Activated CD8-positive, alpha-beta T cell treated with anti-CD3 and anti-CD28 coated beads for 36 hours (primary cell): ENCODE measurements around the gene AFF2. TPM values are rescaled to one million over a fixed set of nuclear protein-coding genes. Genes with fewer than 3 reads are reported as not detected.

ENCODE experiments used
- ATAC-seq: fragments of 200-7000 bp; cut with Tn5 transposase; one replicate; pipeline ENCODE4 v1.10.0; 2021; ENCODE audit warnings: mild to moderate bottlenecking, moderate library complexity
- CTCF ChIA-PET: fragments of 350-600 bp; sonication (Branson Sonifier 250); formaldehyde crosslinking; loops from one replicate; lab custom pipeline; 2021; ENCODE audit warnings: antibody characterized with exemption; lab: Charles Lee
- POLR2A ChIA-PET: fragments of 350-600 bp; sonication (Branson Sonifier 250); formaldehyde crosslinking; loops from one replicate; lab custom pipeline; 2021; ENCODE audit warnings: antibody characterized with exemption; lab: Charles Lee
- DNase-seq: peaks from one replicate; pipeline ENCODE4 v3.0.0-alpha.2; 2020
- H3K27ac Mint-ChIP-seq: one replicate; pipeline ENCODE4 v1.8.0; 2021; ENCODE audit warnings: mild to moderate bottlenecking, mixed read lengths
- H3K27me3 Mint-ChIP-seq: one replicate; pipeline ENCODE4 v1.8.0; 2021; ENCODE audit warnings: mixed read lengths
- H3K36me3 Mint-ChIP-seq: one replicate; pipeline ENCODE4 v1.8.0; 2021; ENCODE audit warnings: low read depth, mixed read lengths
- H3K4me1 Mint-ChIP-seq: one replicate; pipeline ENCODE4 v1.8.0; 2021; ENCODE audit warnings: low read depth, mixed read lengths
- H3K4me3 Mint-ChIP-seq: one replicate; pipeline ENCODE4 v1.8.0; 2021; ENCODE audit warnings: mild to moderate bottlenecking, moderate library complexity, mixed read lengths
- H3K9me3 Mint-ChIP-seq: one replicate; pipeline ENCODE4 v1.8.0; 2021; ENCODE audit warnings: mixed read lengths
- intact Hi-C: fragments of 100-400 bp; cut with micrococcal nuclease; formaldehyde crosslinking; loops from one replicate; pipeline ENCODE4 v1.10.0; 2022
- total RNA-seq, 2 experiments: library from RNA; stranded (reverse); gene quantifications; one replicate each; pipeline ENCODE4 v1.2.3, GENCODE V29; 2021
- TF ChIP-seq, protein P1 (sequence below): fragments of 200-600 bp; IDR thresholded peaks from one replicate; pipeline ENCODE4 v1.8.0; 2022; ENCODE audit warnings: antibody characterized with exemption, mild to moderate bottlenecking

Gene AFF2
- total RNA-seq, 2 experiments from 2014 or later = 1.3 to 1.7 TPM

DNA sequence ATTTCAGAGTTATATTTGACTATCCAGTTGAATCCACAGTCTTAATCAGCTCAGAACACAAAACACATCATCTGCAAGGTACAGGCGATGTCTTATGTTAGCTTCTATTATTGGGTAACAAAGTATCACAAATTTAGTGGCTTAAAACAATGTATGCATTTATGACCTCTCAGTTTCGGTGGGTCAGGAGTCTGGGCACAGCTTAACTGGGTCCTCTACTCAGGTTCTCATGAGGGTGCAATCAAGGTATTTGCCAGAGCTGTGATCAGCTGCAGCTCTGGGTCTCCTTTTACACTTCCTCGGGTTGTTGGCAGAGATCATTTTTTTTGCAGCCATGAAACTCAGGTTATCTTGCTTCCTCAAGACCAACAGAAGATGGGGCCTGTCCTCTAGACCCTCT, 505.8 kb downstream of the AFF2 start:
- intact Hi-C loops = no loop called here
- Mint-ChIP-seq H3K27me3 (no peaks in the 10 kb centered on the region), H3K36me3 (no peaks in the 10 kb centered on the region), H3K4me3 (no peak overlapping the region), H3K4me1 (no peaks in the 10 kb centered on the region), H3K9me3 (no peaks in the 10 kb centered on the region), H3K27ac (no peak overlapping the region)
- ChIA-PET CTCF (interaction anchor here (0.9 kb wide), 1 partner anchor 21 kb away, joined by 3 read pairs; no protein-coding TSS in a partner anchor), POLR2A (no interaction called here)
- DNase-seq (no peak), ATAC-seq (no peak)
- TF ChIP-seq, protein P1, sequence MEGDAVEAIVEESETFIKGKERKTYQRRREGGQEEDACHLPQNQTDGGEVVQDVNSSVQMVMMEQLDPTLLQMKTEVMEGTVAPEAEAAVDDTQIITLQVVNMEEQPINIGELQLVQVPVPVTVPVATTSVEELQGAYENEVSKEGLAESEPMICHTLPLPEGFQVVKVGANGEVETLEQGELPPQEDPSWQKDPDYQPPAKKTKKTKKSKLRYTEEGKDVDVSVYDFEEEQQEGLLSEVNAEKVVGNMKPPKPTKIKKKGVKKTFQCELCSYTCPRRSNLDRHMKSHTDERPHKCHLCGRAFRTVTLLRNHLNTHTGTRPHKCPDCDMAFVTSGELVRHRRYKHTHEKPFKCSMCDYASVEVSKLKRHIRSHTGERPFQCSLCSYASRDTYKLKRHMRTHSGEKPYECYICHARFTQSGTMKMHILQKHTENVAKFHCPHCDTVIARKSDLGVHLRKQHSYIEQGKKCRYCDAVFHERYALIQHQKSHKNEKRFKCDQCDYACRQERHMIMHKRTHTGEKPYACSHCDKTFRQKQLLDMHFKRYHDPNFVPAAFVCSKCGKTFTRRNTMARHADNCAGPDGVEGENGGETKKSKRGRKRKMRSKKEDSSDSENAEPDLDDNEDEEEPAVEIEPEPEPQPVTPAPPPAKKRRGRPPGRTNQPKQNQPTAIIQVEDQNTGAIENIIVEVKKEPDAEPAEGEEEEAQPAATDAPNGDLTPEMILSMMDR = no peak

DNA sequence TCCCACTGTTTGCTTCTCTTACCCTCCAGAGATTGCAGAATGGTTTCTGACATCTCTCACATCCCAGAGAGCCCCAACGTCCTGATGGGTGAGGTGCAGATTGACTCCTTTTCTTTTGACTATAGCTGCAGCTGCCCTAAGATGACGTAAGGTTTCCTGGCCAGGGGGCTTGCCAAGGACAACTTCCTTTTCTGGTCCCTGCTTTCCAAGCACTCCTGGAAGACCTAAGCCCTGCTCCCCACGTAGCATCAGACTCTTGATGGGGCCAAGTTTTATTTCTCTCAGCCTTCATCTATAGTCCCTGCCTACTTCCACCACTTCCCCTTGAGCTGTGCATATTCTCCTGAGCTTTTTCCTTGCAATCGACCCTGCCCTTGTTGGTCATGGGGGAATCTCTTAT, 507.0 kb downstream of the AFF2 start:
- ChIA-PET CTCF (no interaction called here), POLR2A (no interaction called here)
- H3K9me3 Mint-ChIP-seq = no peaks in the 10 kb centered on the region
- no peaks in the 10 kb centered on the region for H3K36me3 Mint-ChIP-seq
- H3K4me1 Mint-ChIP-seq = no peaks in the 10 kb centered on the region
- TF ChIP-seq, protein P1 = no peak
- ATAC-seq (no peak), DNase-seq (no peak)
- intact Hi-C loops = no loop called here
- no peak overlapping the region for H3K27ac Mint-ChIP-seq
- no peaks in the 10 kb centered on the region for H3K27me3 Mint-ChIP-seq
- no peak overlapping the region for H3K4me3 Mint-ChIP-seq

DNA sequence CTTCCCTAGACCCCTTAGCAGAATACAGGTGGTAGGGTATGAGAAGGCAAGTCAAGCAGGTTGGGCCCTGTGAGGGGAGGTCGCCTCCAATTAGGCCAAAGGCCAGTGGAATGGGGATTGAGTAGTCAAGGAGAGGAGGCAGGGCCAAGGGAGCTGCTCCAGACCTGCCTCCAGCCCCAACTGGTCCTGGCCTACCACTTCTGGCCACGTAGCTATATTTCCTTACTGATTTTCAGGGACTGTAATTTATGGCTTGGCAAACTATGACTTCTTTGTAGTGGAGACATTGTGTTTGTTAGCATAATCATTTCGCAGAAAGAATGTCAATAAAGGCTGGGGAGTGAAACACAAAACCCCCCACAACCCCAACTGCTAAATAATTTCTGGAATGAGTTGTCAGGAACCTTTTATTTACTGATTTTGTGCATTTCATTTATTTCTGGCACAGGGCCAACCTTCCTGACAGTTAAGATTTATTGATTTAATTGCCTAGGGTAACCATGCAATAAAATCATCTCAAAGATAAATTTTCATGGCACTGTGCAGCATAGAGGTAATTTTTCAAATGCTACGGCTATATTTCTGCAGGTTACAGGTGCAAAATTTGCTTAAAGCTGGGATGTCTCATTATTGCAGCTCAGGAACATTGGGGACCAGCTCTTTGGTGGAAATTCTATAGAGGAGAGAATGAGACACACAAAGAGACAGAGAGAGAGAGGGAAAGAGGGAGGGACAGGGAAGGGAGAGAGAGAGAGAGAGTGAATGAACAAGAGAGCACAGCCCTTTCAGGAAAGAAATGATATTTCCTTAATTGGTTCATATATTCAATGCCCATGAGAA, 509.8 kb downstream of the AFF2 start:
- intact Hi-C loops = no loop called here
- Mint-ChIP-seq H3K27ac (no peak overlapping the region), H3K9me3 (no peaks in the 10 kb centered on the region)

DNA sequence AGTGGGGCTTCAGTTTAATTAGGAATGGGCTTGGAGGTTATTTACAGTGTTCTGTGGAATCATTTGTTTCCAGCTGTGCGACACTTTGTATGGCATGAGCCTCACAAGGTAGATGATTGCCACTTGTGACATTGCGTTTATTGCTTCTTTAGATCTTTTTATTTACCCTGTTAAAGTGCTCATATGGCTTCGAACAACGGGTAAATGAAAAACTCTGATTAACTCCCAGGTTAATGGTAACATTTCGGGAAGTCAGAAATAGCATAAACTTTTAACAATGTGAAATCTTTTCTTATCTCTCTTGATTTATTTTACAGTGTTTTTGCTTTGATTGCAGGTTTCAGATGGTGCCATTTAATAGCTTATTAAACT, 510.4 kb downstream of the AFF2 start:
- Mint-ChIP-seq H3K27me3 (no peaks in the 10 kb centered on the region), H3K4me1 (no peaks in the 10 kb centered on the region), H3K27ac (no peak overlapping the region), H3K9me3 (no peaks in the 10 kb centered on the region), H3K36me3 (no peaks in the 10 kb centered on the region), H3K4me3 (no peak overlapping the region)
- intact Hi-C loops = no loop called here
- ChIA-PET POLR2A (no interaction called here), CTCF (no interaction called here)
- TF ChIP-seq, protein P1 = no peak
- ATAC-seq = no peak
- DNase-seq = no peak

More for the DNA sequence above, 509.8 kb downstream of the AFF2 start:
- Mint-ChIP-seq H3K27me3 (no peaks in the 10 kb centered on the region), H3K4me1 (no peaks in the 10 kb centered on the region), H3K36me3 (no peaks in the 10 kb centered on the region), H3K4me3 (no peak overlapping the region)
- ChIA-PET CTCF (no interaction called here), POLR2A (no interaction called here)
- DNase-seq (no peak), ATAC-seq (no peak)
- TF ChIP-seq, protein P1 = no peak

DNA sequence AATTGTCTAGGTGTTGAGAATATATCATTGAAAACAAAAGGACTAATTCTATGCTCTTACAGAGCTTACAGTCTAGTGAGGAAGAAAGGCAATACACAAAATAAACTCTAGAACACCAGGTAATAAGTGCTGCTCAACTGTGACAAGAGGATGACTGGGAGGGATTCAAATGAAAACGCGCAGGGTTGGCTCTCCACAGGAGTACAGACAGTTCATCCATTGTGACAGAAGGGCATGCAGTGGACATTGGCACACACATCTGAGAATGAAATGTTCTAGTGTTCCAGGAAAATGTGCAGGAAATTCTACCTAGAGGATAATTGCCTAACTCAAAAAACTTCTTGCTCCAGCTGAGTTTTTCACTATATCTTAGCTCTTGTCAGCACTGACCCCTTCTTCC, 512.7 kb downstream of the AFF2 start:
- no peaks in the 10 kb centered on the region for H3K27me3 Mint-ChIP-seq
- H3K4me3 Mint-ChIP-seq = no peak overlapping the region
- TF ChIP-seq, protein P1 = no peak
- CTCF ChIA-PET = no interaction called here
- no peaks in the 10 kb centered on the region for H3K9me3 Mint-ChIP-seq
- H3K4me1 Mint-ChIP-seq = no peaks in the 10 kb centered on the region
- no peak overlapping the region for H3K27ac Mint-ChIP-seq
- DNase-seq (no peak), ATAC-seq (no peak)
- H3K36me3 Mint-ChIP-seq = no peaks in the 10 kb centered on the region
- POLR2A ChIA-PET = no interaction called here
- intact Hi-C loops = no loop called here
